NCI-H524 (cell line): ENCODE data around the gene ANKS1A.

Experiments used
- DNase-seq, 2 experiments: peaks; one replicate each; lab custom pipeline; 2025; lab: John Stamatoyannopoulos, UW

ANKS1A gene

DNA sequence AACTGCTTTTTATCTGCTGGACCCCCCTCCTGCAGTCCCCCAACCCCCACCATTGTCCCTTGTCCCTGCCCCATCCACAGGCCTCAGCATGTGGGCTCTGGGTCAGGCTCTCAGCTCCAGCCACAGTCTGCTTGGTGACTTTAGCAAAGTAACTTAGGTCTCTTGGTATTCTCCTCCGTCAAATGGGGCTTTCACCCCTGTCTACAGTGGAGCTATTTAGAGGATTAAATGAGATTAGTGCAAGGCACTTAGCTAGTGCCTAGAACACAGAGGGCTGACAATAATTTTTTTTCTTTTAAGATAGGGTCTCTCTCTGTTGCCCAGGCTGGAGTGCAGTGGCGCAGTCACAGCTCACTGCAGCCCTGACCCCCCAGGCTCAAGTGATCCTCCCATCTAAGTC lies 180.2 kb downstream of the ANKS1A start:
- no peak for DNase-seq

DNA sequence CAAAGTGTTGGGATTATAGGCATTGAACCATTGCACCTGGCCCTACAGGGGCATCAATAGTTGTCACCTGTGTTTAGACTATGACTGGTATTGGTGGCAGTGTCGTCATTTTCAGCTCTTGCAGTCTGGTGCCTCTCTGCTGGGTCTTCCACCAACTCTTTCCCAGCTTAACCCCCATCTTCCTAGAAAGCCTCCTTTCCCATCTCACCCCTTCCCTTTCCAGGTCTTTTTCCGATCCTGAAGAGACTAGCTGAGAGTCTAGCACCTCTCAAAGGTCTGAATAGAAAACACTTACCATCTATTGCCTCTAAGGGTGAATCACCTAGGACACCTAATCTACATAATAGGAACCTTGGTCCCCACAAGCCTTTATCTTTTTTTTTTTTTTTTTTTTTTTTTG lies 181.1 kb downstream of the ANKS1A start:
- DNase-seq, result no peak

DNA sequence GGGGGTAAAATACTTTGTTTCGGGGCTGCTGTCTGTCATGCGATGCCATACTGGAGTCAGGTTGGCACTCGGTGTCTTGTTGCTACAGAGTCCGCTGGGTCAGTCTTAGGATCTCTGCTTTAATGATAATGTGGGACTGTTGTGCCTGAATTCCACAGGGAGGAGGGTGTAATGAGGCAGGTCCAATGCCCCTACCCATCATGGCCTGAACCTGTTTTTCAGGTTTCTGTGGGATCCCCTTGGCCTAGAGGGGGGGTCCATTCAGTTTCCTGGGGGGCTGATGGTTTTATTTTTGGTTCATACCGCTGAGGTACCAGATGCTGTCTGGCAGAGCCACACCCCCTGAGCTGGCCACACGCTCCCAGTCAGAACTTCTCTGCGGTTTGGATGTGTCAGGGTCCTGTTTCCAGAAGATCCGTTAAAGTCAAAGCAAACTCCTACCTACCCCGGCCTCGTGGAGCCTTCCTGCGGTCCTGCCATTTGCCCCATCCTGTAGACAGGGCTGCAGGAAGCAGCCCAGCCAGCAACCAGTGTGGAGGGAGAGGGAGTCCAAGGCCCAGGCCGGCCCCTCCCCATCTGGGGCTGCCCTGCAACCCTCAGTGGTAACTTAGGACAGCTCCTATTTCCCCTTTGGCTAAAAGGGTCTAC lies 182.4 kb downstream of the ANKS1A start:
- DNase-seq, result no peak

DNA sequence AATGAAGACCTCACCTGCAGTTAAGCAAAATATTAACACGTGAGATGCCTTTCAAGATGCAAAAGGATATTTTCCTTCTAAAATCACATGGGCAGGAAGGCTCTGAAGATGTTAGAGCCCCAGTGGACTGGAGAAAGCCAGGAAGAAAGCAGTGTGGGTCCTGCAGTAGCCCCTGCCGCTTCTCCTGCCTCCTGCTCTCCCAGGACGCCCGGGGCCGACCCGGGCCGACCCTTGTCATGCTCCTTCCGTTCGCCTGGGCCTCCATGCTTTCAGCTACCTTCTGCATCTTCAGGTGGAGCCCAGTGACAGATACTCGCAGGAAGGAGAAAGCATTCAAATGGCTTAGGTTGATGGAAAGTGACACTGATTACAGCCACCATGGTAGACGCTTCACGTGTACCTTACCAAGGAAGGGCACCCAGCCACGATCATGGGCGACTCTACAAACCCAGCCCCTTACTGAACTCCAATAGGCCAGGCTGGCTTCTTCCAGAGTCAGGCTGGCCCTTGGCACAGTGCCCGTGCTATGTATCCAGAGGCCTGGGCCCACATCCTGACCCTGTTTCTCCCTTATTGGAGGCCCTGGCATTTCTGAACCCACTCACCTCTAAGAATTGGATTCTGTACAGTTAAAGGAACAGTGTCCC lies 183.1 kb downstream of the ANKS1A start:
- DNase-seq, result no peak

DNA sequence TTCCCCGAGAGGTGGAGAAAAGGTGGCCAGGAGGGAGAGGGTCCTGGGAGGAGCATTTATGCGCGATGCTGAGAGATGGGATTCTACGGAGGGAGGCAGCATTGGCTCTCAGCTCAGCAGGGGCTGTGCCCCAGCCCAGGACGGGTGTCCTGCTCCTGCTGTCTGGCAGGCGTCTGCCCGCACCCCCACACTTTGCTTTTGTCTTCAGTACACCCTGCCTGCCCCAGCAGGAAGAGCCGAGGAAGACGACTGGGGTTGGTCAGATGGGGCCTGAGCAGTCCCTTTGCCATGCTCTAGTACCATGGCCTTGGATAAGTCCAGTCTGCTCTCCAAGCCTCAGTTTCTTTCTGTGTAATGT lies 183.6 kb downstream of the ANKS1A start:
- no peak for DNase-seq

DNA sequence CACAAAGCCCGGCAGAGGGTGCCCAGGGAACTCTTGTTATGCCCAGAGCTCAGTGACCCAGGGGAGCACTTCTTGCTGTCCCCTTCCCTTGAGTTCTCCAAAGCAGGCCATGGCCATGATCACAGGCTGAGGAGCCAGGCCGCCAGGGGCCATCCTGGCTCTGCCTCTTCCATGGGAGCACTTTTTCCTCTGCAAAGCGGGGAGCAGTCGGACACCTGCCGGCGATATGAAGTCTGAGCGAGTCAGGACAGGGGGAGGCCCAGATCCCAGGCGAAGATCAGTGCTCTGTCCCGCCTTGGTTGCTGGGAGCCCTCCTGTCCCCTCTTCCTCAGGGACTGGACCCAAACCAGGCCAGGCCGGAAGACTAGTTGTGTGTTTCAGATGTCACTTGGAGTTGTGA lies 184.2 kb downstream of the ANKS1A start:
- DNase-seq, result no peak

DNA sequence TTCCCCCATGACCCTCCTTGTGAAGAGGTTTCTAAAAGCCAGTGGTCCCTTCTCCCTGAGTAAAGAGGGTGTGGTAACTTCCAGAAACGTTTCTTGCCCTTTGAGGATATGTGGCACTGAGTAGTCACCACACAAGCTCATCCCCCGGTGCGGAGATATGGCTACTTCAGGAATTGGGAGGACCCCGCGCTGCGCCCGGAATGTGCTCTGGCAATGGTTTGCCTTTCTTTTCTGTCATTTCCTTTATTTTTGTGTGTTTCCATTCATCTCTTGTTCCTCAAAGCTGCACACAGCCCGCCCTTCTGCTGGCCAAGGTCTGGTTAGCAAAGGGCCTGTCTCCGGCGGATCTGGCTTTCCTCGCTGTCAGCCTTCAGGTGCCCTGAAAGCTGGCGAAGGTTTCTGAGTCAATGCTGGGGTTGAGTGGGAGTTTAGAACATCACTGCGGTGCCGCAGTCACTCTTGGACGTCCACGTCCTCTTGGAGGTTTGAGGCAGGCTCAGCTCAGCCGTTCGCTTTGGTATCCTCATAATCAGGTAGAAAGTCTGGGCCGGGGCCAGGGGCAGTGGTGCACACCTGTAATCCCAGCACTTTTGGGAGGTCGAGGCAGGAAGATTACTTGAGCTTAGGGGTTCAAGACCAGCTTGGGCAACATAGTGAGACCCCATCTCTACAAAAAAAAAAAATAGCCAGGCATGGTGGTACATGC lies 184.9 kb downstream of the ANKS1A start:
- DNase-seq, result no peak

DNA sequence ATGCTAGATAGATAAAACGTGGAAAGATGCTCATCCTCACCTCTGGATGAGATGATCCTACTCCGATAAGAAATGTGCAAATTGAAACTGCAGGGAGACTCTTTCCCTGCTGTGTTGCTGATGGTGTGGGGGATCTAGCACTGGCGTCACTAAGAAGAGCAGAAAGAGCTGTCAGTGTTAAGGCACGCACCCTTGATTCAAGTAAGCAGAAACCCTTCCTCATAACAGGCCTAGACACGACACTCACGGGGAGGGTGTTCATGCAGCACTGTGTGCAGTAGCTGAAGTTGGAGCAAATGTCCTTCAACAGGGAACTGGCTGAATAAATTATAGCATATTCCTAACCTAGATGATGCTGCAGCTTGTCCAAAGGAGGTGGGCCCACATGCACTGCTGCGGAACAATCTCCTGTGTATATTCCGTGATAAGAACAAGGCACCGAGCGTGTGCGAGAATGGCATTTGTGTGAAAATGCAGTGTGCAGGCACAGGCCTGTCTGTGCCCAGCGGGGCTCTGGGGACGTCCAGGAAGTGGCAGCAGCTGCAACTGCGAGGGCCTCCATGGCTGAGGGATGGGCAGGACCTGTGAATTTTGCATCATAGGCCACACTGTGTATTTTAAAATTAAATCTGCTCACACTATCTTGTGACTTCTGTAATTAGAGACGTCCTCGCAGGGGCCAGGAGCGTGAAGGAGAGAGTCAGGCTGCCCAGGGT lies 188.1 kb downstream of the ANKS1A start:
- DNase-seq, result no peak

DNA sequence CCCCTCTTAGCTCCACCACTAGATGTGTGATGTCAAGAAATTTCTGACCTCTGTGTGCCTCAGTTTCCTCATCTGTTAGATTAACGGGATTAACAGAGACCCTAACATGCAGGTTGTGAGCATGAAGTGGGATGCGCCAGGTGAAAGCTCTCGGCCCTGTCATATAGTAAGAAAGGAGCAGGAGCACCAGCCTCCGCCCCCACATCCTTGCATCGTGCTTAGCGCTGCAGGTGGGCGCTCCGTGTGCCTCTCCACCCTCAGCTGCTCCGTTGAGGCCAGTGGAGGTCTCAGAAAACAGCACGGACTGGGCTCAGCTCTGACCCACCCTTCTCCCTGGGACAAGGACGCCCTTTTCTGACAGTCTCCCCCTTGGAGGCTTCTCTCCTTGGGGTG lies 188.7 kb downstream of the ANKS1A start:
- DNase-seq, result no peak

DNA sequence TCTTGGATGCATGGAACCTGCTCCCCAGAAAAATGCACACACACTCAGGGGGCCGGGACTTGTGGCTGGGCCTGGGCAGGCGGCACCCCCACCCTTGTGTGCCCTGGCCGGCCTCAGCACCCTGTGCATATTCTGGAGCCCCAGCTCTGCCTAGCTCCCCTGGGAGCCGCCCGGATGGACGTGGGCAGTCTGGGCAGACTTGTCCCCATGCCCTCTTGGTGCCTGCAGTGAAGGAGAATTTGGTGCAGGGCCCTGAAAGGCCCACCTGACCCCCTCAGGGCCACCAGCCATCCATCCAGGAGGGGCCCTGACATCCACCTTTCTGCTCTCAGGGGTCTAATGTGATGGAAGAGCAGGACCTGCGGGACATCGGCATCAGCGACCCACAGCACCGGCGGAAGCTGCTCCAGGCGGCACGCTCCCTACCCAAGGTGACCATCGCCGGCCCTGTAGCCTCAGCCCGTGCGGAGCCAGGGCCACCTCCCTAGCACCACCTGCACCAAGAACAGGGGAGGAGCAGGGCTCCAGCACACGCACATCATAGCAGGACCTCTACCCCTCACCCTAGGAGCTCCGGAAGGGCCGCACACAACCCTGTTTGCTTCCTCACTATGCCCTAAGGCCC lies 189.3 kb downstream of the ANKS1A start:
- DNase-seq, result no peak

DNA sequence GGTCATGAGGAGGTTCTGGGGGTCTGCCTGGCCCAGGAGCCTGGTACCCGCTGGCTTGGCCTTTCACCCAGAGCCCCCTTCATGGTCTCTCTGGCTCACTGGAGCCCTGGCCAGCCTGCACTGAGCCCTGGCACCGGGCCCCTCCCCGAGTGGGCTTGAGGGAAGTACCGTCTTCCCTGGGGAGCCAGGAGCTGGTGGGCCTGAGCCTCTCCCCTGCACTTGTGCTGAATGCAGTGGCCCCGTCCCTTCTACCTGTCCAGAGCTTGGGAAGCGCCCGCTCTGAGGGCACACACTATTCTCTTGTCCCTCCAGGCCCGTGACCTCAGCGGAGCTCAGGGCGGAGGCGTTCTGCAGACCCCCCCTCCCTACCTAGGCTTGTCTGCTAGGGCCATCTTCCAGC lies 189.8 kb downstream of the ANKS1A start:
- DNase-seq, result no peak

DNA sequence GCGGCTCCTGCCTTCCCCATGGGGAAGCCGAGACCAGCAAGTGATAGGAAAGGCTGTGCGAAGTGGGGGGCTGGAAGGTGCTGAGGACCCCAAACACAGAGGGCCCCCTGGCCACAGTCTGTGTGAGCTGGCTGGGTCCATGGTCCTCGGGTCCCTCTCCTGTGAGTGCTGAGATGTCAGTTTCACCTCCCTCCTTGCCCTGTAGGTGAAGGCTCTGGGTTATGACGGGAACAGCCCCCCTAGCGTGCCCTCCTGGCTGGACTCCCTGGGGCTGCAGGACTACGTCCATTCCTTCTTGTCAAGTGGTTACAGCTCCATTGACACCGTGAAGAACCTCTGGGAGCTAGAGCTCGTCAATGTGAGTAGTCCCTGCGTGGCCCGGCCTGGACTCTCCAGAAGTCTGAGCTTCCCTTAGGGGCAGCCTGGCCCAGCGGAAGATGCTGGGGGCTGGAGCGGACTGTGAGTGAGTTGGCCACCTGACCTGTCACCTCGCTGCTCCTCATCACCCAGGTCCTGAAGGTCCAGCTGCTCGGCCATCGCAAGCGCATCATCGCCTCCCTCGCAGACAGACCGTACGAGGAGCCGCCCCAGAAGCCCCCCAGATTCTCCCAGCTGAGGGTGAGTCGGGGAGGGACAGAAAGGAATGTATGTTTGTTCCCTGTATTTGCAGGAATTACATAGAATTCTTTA lies 190.4 kb downstream of the ANKS1A start:
- DNase-seq, result no peak

DNA sequence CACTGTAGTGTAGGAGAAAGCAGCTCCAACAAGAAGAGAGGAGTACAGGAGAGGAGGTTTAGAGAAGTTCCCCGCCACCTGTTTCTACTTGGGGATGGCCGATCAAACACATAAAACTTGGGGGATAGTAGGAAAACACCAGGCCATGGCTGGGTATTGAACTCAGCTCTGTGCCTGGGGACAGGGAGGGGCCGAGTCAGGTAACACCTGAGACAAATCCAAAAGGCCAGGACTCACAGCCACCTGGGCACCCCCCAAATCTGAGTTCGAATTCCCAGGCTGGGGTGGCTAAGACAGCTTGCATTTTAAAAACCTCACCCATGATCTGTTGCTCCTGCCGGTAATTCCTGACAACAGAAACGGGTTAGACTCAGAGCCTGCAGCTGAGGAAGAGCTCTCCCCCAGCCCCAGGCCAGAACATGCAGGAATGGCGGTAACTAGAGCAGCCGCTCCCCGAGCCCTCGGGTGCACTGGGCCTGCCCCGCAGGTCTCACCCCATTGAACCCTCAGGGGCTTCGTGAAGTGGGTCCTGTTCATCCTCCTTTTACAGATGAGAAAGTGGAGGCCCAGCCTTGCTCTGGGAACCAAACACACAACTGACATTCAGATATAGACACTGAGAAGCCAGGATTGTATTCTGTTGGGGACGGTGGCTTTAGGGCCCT lies 191.1 kb downstream of the ANKS1A start:
- DNase-seq, result no peak

DNA sequence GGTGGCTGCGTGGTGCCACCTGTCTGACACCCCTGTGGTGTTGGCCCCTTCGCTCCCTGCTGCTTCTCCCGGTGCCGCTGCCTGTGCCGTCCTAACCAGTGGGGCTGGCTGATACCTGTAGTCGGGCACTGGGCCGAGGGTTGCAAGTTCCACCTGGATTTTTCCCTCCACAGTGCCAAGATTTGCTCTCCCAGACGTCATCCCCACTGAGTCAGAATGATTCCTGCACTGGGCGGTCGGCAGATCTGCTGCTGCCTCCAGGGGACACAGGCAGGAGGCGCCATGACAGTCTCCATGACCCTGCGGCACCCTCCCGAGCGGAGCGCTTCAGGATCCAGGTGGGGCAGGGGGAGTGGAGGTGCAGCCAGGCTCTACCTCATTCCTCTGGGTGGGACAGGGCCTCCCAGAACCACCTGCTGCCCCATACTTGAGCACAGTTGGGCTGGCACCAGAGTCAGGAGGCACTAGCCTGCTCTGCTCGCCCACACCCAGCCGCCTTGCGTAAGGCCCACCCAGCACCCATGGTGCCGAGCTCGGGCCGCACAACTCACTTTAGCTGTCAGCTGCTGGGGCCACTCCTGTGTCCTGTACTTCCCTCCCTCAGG lies 191.9 kb downstream of the ANKS1A start:
- DNase-seq, result no peak

DNA sequence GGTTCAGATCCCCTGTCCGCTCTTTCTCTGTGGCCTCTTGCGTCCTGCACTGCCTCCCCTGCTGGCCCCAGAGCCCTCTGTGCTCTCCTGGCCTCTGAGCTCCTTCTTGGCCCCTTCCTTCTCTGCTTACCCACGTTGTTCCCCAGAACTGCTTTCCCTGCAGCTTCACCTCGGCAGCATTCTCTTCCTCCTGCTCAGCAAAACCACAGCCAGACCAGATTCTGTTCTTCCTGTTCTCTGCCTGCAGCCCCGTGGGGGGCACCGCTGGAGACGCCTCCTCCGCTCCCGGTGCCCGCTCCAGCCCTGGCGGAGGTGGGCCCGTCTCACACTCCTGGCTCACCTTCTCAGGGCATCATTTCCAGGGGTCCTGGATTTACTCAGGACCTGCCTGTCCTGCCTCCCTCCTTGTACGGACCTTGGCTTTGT lies 192.4 kb downstream of the ANKS1A start:
- no peak for DNase-seq

DNA sequence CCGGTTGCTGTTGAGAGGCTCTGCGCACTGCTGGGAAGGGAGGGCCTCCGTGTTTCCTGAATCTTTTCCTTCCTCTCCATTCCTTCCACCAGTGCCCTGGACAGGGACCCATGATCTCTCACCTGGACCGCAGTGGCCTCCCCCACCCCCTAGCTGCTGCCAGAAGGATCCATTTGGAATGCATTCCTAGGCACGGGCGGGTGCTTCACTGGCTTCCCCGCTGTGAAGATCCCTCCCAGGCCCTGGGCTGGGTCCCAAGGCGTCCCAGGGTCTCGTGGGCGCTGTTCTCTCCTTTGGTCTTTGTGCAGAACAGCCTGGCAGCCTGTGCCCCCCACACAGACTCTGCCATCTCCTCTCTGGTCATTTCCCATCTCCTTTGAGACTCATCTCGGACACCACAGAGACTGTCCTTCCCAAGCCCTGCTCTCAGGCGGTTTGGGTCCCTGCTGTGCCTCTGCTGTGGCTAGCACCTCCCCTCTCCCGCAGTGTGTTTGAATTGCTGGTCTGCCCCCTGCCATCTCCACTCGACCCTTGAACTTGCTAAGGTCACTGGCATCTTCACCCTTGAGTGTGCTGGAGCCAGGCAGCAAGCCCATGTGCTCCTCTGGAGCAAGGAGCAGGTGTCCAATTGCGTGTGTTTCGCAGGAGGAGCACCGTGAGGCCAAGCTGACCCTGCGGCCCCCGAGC lies 193.1 kb downstream of the ANKS1A start:
- no peak for DNase-seq

DNA sequence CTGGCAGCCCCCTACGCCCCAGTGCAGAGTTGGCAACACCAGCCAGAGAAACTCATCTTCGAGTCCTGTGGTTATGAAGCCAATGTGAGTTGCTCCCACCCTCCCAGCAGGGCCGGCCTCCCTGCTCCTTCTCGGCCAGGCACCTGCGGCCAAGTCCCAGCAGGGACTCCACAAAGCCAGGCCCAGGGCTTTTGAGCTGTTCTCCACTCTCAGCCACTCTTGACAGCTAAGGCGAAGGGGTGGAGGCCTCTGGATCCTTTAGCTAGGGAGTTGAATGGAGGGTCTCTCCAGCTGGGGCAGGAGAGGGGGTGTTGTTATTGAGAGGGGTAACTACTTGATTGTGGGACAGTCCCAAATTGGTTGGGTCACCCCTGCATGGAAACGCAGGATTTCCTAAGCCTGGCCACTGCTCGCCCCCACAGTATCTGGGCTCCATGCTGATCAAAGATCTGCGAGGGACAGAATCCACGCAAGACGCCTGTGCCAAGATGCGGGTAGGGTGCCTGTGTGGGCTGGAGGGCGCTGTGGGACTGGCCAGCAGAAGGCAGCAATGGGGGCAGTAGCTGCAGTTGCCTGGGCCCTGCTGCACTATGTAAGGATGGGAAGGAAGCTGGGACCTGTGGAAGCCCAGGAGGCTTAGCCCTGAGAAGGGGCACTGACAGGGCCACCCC lies 193.8 kb downstream of the ANKS1A start:
- DNase-seq, result no peak

DNA sequence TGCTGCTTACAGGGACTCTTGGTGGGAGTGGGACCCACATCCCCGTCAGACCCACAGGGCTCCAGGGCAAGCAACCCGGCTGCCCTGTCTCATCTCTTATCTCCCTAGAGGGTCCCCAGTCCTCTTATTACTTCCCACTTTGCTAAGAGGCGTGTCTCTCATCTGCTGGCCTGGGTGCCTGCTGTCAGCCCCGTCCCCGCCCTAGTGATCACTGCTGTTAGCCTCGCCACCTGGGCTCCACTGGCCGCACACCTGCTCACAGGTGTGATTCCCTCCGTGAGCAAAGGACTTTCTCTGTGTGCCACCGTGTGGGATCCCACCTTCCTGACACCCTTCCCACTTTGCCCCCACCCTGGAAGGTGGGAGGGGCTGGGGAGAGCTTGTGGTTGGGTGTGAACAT lies 194.5 kb downstream of the ANKS1A start:
- DNase-seq, result no peak

DNA sequence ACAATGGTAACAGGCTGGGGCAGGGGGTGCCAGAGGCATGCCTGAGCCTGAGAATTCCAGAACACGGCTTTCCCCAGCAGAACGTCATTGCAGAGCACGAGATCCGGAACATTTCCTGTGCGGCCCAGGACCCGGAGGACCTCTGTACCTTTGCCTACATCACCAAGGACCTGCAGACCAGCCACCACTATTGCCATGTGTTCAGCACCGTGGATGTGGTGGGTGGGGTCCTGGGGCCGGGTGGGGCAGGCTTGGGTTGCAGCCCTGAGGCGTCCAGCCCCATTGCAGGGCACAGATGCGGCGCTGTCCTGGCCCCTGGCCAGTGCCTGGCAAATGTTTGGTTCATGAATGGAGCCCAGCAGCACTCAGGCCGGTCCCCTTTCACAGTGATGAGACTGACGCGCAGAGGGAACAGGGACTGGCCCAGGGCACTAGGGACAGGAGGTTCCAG lies 195.0 kb downstream of the ANKS1A start:
- DNase-seq, result no peak
